H9 (cell line): ENCODE data around the gene SLC25A39. TPM values are rescaled to one million over a fixed set of nuclear protein-coding genes. Genes with fewer than 3 reads are reported as not detected.
A peak's percentile ranks its signal among the peaks of the same experiment; 100 is the strongest.

Source experiments
- DNase-seq: peaks from one replicate; pipeline ENCODE4 v3.0.0-alpha.2; 2017
- H2AFZ ChIP-seq: one replicate; pipeline ENCODE4 v1.6.1; 2013; ENCODE audit warnings: mild to moderate bottlenecking, low read length, control low read depth, moderate library complexity
- H2AK5ac ChIP-seq: 2 replicates; pipeline ENCODE4 v1.6.1; 2013; ENCODE audit warnings: low read length, control low read depth, mixed read lengths; ENCODE audit not compliant: insufficient read length
- H2BK120ac ChIP-seq: one replicate; pipeline ENCODE4 v1.6.1; 2013; ENCODE audit warnings: low read depth, mild to moderate bottlenecking, low read length, control low read depth, inconsistent platforms; ENCODE audit not compliant: poor library complexity, severe bottlenecking
- H2BK12ac ChIP-seq: 2 replicates; pipeline ENCODE4 v1.6.1; 2013; ENCODE audit warnings: low read length, control low read depth, mixed read lengths, low read depth; ENCODE audit not compliant: insufficient read length
- H2BK15ac ChIP-seq: 2 replicates; pipeline ENCODE4 v1.6.1; 2013; ENCODE audit warnings: low read depth, low read length, control low read depth
- H2BK20ac ChIP-seq: one replicate; pipeline ENCODE4 v1.6.1; 2013; ENCODE audit warnings: low read depth, mild to moderate bottlenecking, low read length, control low read depth, inconsistent platforms; ENCODE audit not compliant: poor library complexity, severe bottlenecking
- H2BK5ac ChIP-seq: 2 replicates; pipeline ENCODE4 v1.6.1; 2013; ENCODE audit warnings: low read length, control low read depth, mixed read lengths; ENCODE audit not compliant: insufficient read length
- H3K14ac ChIP-seq: 2 replicates; pipeline ENCODE4 v1.6.1; 2013; ENCODE audit warnings: low read length, control low read depth; ENCODE audit not compliant: insufficient read depth
- H3K18ac ChIP-seq: 2 replicates; pipeline ENCODE4 v1.6.1; 2013; ENCODE audit warnings: low read depth, mild to moderate bottlenecking, mixed read lengths, low read length, control low read depth; ENCODE audit not compliant: insufficient read length
- H3K23ac ChIP-seq: 2 replicates; pipeline ENCODE4 v1.6.1; 2013; ENCODE audit warnings: low read length, control low read depth, mixed read lengths, low read depth; ENCODE audit not compliant: insufficient read length
- H3K23me2 ChIP-seq: 2 replicates; pipeline ENCODE4 v1.6.1; 2013; ENCODE audit warnings: low read depth, mild to moderate bottlenecking, mixed read lengths, low read length, control low read depth; ENCODE audit not compliant: insufficient read length, poor library complexity, severe bottlenecking
- H3K27ac ChIP-seq: 2 replicates; pipeline ENCODE4 v1.5.1; 2013; ENCODE audit warnings: low read length, control low read depth, mixed read lengths, low read depth; ENCODE audit not compliant: insufficient read length
- H3K27me3 ChIP-seq: 2 replicates; pipeline ENCODE4 v1.6.1; 2013; ENCODE audit warnings: low read length, control low read depth, inconsistent platforms; ENCODE audit not compliant: insufficient read depth
- H3K4ac ChIP-seq: 2 replicates; pipeline ENCODE4 v1.6.1; 2013; ENCODE audit warnings: low read depth, mild to moderate bottlenecking, control low read depth, inconsistent platforms, low read length, moderate library complexity
- H3K4me1 ChIP-seq: 2 replicates; pipeline ENCODE4 v1.6.1; 2013; ENCODE audit warnings: low read length, control low read depth, inconsistent platforms; ENCODE audit not compliant: insufficient read depth
- H3K4me2 ChIP-seq: 2 replicates; pipeline ENCODE4 v1.6.1; 2013; ENCODE audit warnings: low read length, control low read depth, mixed read lengths; ENCODE audit not compliant: insufficient read length, insufficient read depth
- H3K56ac ChIP-seq: 2 replicates; pipeline ENCODE4 v1.6.1; 2013; ENCODE audit warnings: low read depth, mild to moderate bottlenecking, mixed read lengths, low read length, control low read depth; ENCODE audit not compliant: insufficient read length
- H3K79me1 ChIP-seq: 2 replicates; pipeline ENCODE4 v1.6.1; 2013; ENCODE audit warnings: low read depth, mild to moderate bottlenecking, moderate library complexity, low read length, control low read depth, inconsistent platforms; ENCODE audit not compliant: insufficient read depth, poor library complexity, severe bottlenecking
- H3K79me2 ChIP-seq: 2 replicates; pipeline ENCODE4 v1.6.1; 2013; ENCODE audit warnings: low read length, control low read depth, inconsistent platforms; ENCODE audit not compliant: insufficient read depth
- H3K9ac ChIP-seq: 2 replicates; pipeline ENCODE4 v1.6.1; 2013; ENCODE audit warnings: low read length, control low read depth, mixed read lengths; ENCODE audit not compliant: insufficient read length; ENCODE audit errors: extremely low read depth
- H3K9me3 ChIP-seq: one replicate; pipeline ENCODE4 v1.6.1; 2013; ENCODE audit warnings: low read depth, low read length, inconsistent platforms; ENCODE audit not compliant: control insufficient read depth
- H3T11ph ChIP-seq: one replicate; pipeline ENCODE4 v1.6.1; 2013; ENCODE audit warnings: mild to moderate bottlenecking, low read length, control low read depth, inconsistent platforms
- H4K20me1 ChIP-seq: one replicate; pipeline ENCODE4 v1.6.1; 2013; ENCODE audit not compliant: control insufficient read depth, insufficient read length, insufficient read depth
- H4K5ac ChIP-seq: 2 replicates; pipeline ENCODE4 v1.6.1; 2013; ENCODE audit warnings: low read depth, mild to moderate bottlenecking, mixed read lengths, low read length, control low read depth; ENCODE audit not compliant: insufficient read length
- H4K8ac ChIP-seq: replicated peaks from 2 replicates; pipeline ENCODE4 v1.6.1; 2013; ENCODE audit warnings: low read length, control low read depth, mixed read lengths, low read depth; ENCODE audit not compliant: insufficient read length
- H4K91ac ChIP-seq: 2 replicates; pipeline ENCODE4 v1.6.1; 2013; ENCODE audit warnings: low read depth, mild to moderate bottlenecking, moderate library complexity, mixed read lengths, low read length, control low read depth; ENCODE audit not compliant: insufficient read length
- H3K27ac Mint-ChIP-seq, 3 experiments: 2 replicates in 2 of 3; 3 replicates in 1 of 3; pipeline ENCODE4 v1.8.0; 2020 to 2021; ENCODE audit warnings: mixed read lengths in 3 of 3, mild to moderate bottlenecking in 1 of 3, moderate library complexity in 1 of 3
- H3K27me3 Mint-ChIP-seq: 2 replicates; pipeline ENCODE4 v1.8.0; 2021; ENCODE audit warnings: low read depth, mild to moderate bottlenecking, moderate library complexity, mixed read lengths
- H3K36me3 Mint-ChIP-seq, 3 experiments: 2 replicates in 2 of 3; 3 replicates in 1 of 3; pipeline ENCODE4 v1.8.0; 2020 to 2021; ENCODE audit warnings: low read depth in 3 of 3, mixed read lengths in 3 of 3; ENCODE audit not compliant: insufficient read depth in 1 of 3
- H3K4me1 Mint-ChIP-seq, 2 experiments: 2 replicates each; pipeline ENCODE4 v1.8.0; 2020; ENCODE audit warnings: mixed read lengths in 2 of 2
- H3K4me3 Mint-ChIP-seq, 2 experiments: 2 replicates in 1 of 2; 3 replicates in 1 of 2; pipeline ENCODE4 v1.8.0; 2020 to 2021; ENCODE audit warnings: mild to moderate bottlenecking in 2 of 2, mixed read lengths in 2 of 2, moderate library complexity in 1 of 2
- H3K9me3 Mint-ChIP-seq, 2 experiments: 2 replicates in 1 of 2; 3 replicates in 1 of 2; pipeline ENCODE4 v1.8.0; 2020; ENCODE audit warnings: mild to moderate bottlenecking in 2 of 2, mixed read lengths in 2 of 2, moderate library complexity in 1 of 2
- WGBS: extraction: QIAGEN DNeasy Blood & Tissue Kit; methylation state at CpG from one replicate; pipeline ENCODE4 v1.1.7; 2013; ENCODE audit warnings: missing lambda C conversion rate, low lambda C conversion rate, mixed read lengths; ENCODE audit not compliant: insufficient read length; ENCODE audit errors: extremely low coverage; 5-methylcytosine and 5-hydroxymethylcytosine counted together
- total RNA-seq: library from RNA; stranded (reverse); gene quantifications from 2 replicates; pipeline ENCODE4 v1.2.1, GENCODE V29; 2021
- TF ChIP-seq, protein P1 (sequence below): fragments of 200-600 bp; sonication (generic); conservative IDR thresholded peaks from 3 replicates; pipeline ENCODE4 v1.8.0; 2021; ENCODE audit warnings: antibody characterized with exemption, mild to moderate bottlenecking

Gene SLC25A39
- total RNA-seq, 1 experiment from 2014 or later = 227 TPM

DNA sequence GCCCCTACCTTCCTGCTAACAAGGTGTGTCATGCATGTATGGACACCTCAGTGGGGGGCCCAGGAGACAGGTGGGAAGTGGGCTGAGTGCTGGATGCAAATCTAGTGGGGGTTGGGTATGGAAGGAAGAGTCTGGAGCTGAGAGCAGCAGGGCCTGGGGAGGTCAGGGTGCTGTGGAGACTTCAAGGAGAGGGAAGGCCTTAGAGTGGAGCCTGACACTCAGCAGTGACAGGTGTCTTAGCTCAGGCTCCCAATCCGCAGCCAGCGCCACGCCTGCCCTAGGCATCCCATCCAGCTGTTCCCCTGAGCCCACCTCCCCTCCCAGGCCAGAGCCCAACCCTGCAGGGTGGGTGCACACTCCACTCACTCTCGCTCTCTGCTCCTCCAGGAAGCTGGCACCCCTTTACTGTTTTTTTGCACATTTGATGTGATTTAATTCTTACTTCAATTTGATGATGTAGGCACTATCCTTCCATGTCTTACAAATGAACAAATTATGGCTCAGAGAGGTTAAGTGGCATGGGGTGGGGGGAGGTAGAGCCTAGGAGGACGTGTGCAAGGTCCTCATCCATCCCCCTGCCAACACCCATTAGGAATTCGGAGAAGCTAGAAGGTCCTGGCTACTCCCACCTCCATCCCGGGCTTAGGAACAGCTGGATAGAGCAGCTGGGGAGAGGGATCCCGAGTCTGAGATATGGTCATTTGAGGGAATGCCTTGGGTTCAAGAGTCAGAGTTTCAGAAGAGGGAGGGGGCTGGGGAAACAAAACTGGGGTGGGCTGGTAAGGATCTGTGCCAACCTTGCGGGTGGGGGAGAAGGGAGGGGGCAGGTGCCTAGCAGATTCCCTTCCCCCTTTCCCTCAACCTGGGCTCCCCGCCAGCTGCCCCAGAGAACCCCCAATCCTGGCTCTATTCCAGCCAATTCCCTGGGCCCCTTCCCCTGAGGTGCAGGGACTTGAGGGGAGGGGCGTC is 37.0 kb upstream of the SLC25A39 start:
- peak overlapping the region in 1 of 3 experiments; percentile 65; a peak in 2 of 7 replicates for H3K27ac Mint-ChIP-seq
- Histone ChIP-seq H4K20me1 (no peaks in the 10 kb centered on the region), H2BK15ac (no peak overlapping the region), H3K23me2 (peaks cover 13% of the 10 kb centered on the region), H3K9ac (no peak overlapping the region), H3K14ac (no peak overlapping the region), H2BK20ac (no peak overlapping the region), H2BK12ac (no peak overlapping the region), H3K4me2 (peak overlapping the region; percentile 9), H3K4ac (no peak overlapping the region), H3K18ac (peak overlapping the region; percentile 35), H4K91ac (no peak overlapping the region), H3K4me1 (peaks cover 14% of the 10 kb centered on the region), H2BK120ac (no peak overlapping the region), H3K79me1 (no peaks in the 10 kb centered on the region), H3K56ac (no peak overlapping the region), H3T11ph (no peak overlapping the region), H2BK5ac (no peak overlapping the region), H3K27me3 (no peaks in the 10 kb centered on the region), H2AK5ac (no peak overlapping the region), H2AFZ (no peak overlapping the region), H3K9me3 (no peaks in the 10 kb centered on the region), H3K79me2 (no peaks in the 10 kb centered on the region), H3K23ac (no peak overlapping the region), H4K5ac (no peak overlapping the region), H3K27ac (no peak overlapping the region), H4K8ac (no peak overlapping the region)
- TF ChIP-seq, protein P1, sequence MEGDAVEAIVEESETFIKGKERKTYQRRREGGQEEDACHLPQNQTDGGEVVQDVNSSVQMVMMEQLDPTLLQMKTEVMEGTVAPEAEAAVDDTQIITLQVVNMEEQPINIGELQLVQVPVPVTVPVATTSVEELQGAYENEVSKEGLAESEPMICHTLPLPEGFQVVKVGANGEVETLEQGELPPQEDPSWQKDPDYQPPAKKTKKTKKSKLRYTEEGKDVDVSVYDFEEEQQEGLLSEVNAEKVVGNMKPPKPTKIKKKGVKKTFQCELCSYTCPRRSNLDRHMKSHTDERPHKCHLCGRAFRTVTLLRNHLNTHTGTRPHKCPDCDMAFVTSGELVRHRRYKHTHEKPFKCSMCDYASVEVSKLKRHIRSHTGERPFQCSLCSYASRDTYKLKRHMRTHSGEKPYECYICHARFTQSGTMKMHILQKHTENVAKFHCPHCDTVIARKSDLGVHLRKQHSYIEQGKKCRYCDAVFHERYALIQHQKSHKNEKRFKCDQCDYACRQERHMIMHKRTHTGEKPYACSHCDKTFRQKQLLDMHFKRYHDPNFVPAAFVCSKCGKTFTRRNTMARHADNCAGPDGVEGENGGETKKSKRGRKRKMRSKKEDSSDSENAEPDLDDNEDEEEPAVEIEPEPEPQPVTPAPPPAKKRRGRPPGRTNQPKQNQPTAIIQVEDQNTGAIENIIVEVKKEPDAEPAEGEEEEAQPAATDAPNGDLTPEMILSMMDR = no peak
- no CpG with 5 or more reads among the region's 11 CpGs for WGBS
- peaks cover 22 to 32% of the 10 kb centered on the region in 2 experiments for H3K4me1 Mint-ChIP-seq
- H3K4me3 Mint-ChIP-seq = peak overlapping the region; percentile 75 to 90
- H3K36me3 Mint-ChIP-seq = peaks cover 0 to 15% (median 9%) of the 10 kb centered on the region in 3 experiments; a peak in 5 of 7 replicates
- no peak for DNase-seq
- peaks cover 27% of the 10 kb centered on the region for H3K27me3 Mint-ChIP-seq
- H3K9me3 Mint-ChIP-seq = no peaks in the 10 kb centered on the region
